PC-3 (cell line): ENCODE measurements around the gene ATP4A. TPM values are rescaled to one million over a fixed set of nuclear protein-coding genes. Genes with fewer than 3 reads are reported as not detected.

ENCODE experiments used
- ATAC-seq: fragments of 200-7000 bp; cut with Tn5 transposase; 2 replicates; pipeline ENCODE4 v1.9.1; 2020; ENCODE audit warnings: mild to moderate bottlenecking, moderate library complexity
- BruUV-seq: library from RNA; stranded (reverse); fragments of 400-500 nt; replicated peaks from 2 replicates; lab custom pipeline; 2021; lab: Mats Ljungman, UMichigan
- CTCF ChIA-PET: fragments of 300-600 bp; sonication (Branson Sonifier 250); formaldehyde crosslinking; loops from one replicate; lab custom pipeline; 2022; ENCODE audit warnings: antibody characterized with exemption; lab: Charles Lee
- POLR2A ChIA-PET: fragments of 300-600 bp; sonication (Branson Sonifier 250); formaldehyde crosslinking; loops from one replicate; lab custom pipeline; 2022; ENCODE audit warnings: antibody characterized with exemption; ENCODE audit not compliant: unreplicated experiment; lab: Charles Lee
- DNase-seq: peaks from one replicate; pipeline ENCODE4 v3.0.0-alpha.2; 2015
- H2AFZ ChIP-seq: fragments of 300-600 bp; sonication (generic); 2 replicates; pipeline ENCODE4 v1.6.0; 2016; ENCODE audit warnings: antibody characterized with exemption, low read length
- H3F3A ChIP-seq: fragments of 300-600 bp; sonication (generic); one replicate; pipeline ENCODE4 v1.6.0; 2017; ENCODE audit warnings: antibody characterized with exemption, low read length, control low read depth, mild to moderate bottlenecking; ENCODE audit not compliant: unreplicated experiment
- H3K27ac ChIP-seq: fragments of 300-600 bp; sonication (generic); 2 replicates; pipeline ENCODE4 v1.5.1; 2016; ENCODE audit warnings: mild to moderate bottlenecking, low read length
- H3K27me3 ChIP-seq: fragments of 300-600 bp; sonication (generic); 2 replicates; pipeline ENCODE4 v1.6.1; 2016; ENCODE audit warnings: low read length, mixed read lengths
- H3K36me3 ChIP-seq: fragments of 300-600 bp; sonication (generic); 2 replicates; pipeline ENCODE4 v1.6.1; 2016; ENCODE audit warnings: low read depth, mixed run types, low read length, mixed read lengths
- H3K4me1 ChIP-seq: fragments of 300-600 bp; sonication (generic); 2 replicates; pipeline ENCODE4 v1.5.1; 2016; ENCODE audit warnings: low read length; ENCODE audit not compliant: insufficient read depth
- H3K4me2 ChIP-seq: fragments of 300-600 bp; sonication (generic); 2 replicates; pipeline ENCODE4 v1.6.0; 2016; ENCODE audit warnings: low read length
- H3K4me3 ChIP-seq: fragments of 300-600 bp; sonication (generic); 2 replicates; pipeline ENCODE4 v1.5.1; 2016; ENCODE audit warnings: mild to moderate bottlenecking, low read length, mixed read lengths
- H3K79me2 ChIP-seq: fragments of 300-600 bp; sonication (generic); 2 replicates; pipeline ENCODE4 v1.6.1; 2017; ENCODE audit warnings: low read length, mixed read lengths
- H3K9ac ChIP-seq: fragments of 300-600 bp; sonication (generic); 2 replicates; pipeline ENCODE4 v1.6.0; 2016; ENCODE audit warnings: mild to moderate bottlenecking, low read length
- H3K9me2 ChIP-seq: fragments of 300-600 bp; sonication (generic); replicated peaks from 2 replicates; pipeline ENCODE4 v1.6.1; 2016; ENCODE audit warnings: mixed run types, low read length, mixed read lengths
- H3K9me3 ChIP-seq: fragments of 300-600 bp; sonication (generic); 2 replicates; pipeline ENCODE4 v1.6.1; 2016; ENCODE audit warnings: low read length, mixed read lengths
- H4K20me1 ChIP-seq: fragments of 300-600 bp; sonication (generic); 2 replicates; pipeline ENCODE4 v1.6.1; 2016; ENCODE audit warnings: low read length, mixed read lengths
- EZH2 ChIP-seq: fragments of 300-600 bp; sonication (generic); IDR thresholded peaks from one replicate; pipeline ENCODE4 v1.6.1; 2017; ENCODE audit warnings: antibody characterized with exemption, mild to moderate bottlenecking, low read length; ENCODE audit not compliant: unreplicated experiment
- EZH2phosphoT487 ChIP-seq: fragments of 300-600 bp; sonication (generic); IDR thresholded peaks from 2 replicates; pipeline ENCODE4 v1.6.1; 2018; ENCODE audit warnings: mild to moderate bottlenecking, antibody characterized with exemption, low read length, borderline replicate concordance
- intact Hi-C: fragments of 100-400 bp; cut with micrococcal nuclease; formaldehyde crosslinking; loops from 2 replicates; pipeline ENCODE4 v1.9.0; 2023
- total RNA-seq: library from RNA; depleted of rRNA; stranded (reverse); fragments of >200 nt; gene quantifications from 2 replicates; pipeline ENCODE4 v1.2.3, GENCODE V29; 2014
- TF ChIP-seq, protein P1 (sequence below): fragments of 300-600 bp; sonication (generic); conservative IDR thresholded peaks from 2 replicates; pipeline ENCODE4 v1.5.1; 2017; ENCODE audit warnings: antibody characterized with exemption, low read depth, mild to moderate bottlenecking, low read length

ATP4A gene
- total RNA-seq, 1 experiment from 2014 or later, result not detected

DNA sequence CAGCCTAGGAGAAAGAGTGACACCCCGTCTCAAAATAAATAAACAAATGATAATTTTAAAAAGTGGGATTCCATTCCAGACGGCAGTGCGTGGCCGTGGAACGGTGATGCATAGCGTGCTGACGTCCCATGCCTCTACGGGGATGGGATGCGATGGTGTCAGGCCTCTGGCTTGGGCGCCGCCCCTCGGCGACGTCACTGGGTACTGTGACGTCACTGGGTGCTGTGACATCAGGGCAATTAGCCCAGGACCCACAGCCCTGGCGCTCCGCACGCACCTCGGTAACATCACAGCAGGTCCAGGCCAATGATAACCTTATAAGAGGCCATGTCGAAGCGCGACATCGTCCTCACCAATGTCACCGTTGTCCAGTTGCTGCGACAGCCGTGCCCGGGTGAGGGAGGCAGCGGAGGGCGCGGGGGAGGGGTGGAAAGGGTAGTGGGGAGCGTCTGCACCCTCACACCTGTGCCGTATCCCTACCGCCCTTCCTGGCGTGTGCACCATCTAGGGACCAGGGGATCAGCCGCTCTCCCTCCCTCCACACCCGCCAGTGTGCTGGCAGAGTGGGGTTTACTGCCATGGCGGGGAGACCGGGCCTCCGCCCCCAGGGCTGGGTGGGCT is 30.1 kb downstream of the ATP4A start, which contains the start of gene GAPDHS:
Gene GAPDHS (plus strand): TSS at position 256 of the 621 bp plus-strand sequence. CDS start 72 bp downstream, at position 328.
- intact Hi-C loops, result no loop called here
- Histone ChIP-seq H3K79me2 (no peaks in the 10 kb centered on the region), H3K4me2 (no peak within 1 kb of the TSS), H2AFZ (no peak within 1 kb of the TSS), H3K9me3 (no peaks in the 10 kb centered on the region), H3F3A (no peaks in the 10 kb centered on the region), H3K9me2 (no peaks in the 10 kb centered on the region), H3K27me3 (no peaks in the 10 kb centered on the region), H3K4me1 (peaks cover 3% of the 10 kb centered on the region; the same call in 1 of the 2 replicates), H3K9ac (no peak within 1 kb of the TSS), H3K27ac (no peak within 1 kb of the TSS), H4K20me1 (no peaks in the 10 kb centered on the region), H3K4me3 (no peak within 1 kb of the TSS), H3K36me3 (no peaks in the 10 kb centered on the region)
- no peak for TF ChIP-seq EZH2
- TF ChIP-seq EZH2phosphoT487, result no peak
- TF ChIP-seq, protein P1, sequence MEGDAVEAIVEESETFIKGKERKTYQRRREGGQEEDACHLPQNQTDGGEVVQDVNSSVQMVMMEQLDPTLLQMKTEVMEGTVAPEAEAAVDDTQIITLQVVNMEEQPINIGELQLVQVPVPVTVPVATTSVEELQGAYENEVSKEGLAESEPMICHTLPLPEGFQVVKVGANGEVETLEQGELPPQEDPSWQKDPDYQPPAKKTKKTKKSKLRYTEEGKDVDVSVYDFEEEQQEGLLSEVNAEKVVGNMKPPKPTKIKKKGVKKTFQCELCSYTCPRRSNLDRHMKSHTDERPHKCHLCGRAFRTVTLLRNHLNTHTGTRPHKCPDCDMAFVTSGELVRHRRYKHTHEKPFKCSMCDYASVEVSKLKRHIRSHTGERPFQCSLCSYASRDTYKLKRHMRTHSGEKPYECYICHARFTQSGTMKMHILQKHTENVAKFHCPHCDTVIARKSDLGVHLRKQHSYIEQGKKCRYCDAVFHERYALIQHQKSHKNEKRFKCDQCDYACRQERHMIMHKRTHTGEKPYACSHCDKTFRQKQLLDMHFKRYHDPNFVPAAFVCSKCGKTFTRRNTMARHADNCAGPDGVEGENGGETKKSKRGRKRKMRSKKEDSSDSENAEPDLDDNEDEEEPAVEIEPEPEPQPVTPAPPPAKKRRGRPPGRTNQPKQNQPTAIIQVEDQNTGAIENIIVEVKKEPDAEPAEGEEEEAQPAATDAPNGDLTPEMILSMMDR, result no peak
- POLR2A ChIA-PET, result no interaction called here
- ATAC-seq (no peak), DNase-seq (no peak)
- CTCF ChIA-PET, result no interaction called here
- BruUV-seq, result no TSS peak

DNA sequence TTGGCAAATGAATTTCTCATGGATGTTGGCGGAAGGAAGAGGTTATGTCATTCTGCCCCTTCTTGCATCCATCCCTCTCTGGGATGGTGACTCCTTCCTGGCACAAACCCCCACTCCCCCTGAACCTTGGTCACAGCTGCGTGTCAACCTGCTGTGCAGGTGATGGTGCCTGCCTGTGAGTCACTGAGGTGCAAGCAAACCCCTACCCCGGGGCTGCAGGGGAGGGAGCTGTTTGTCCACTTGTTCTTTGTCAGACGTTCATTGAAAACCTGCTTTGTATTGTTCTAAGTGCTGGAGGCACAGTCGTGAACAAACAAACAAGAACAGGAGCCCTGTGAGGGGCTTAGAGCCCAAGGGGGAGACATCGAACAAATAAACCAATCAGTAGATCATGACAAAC is 32.2 kb downstream of the ATP4A start:
- no peak for TF ChIP-seq EZH2
- TF ChIP-seq EZH2phosphoT487, result no peak
- TF ChIP-seq, protein P1, result no peak
- Histone ChIP-seq H3K9ac (no peak overlapping the region), H3K27me3 (no peaks in the 10 kb centered on the region), H3K79me2 (no peaks in the 10 kb centered on the region), H3K9me2 (no peaks in the 10 kb centered on the region), H3F3A (no peaks in the 10 kb centered on the region), H3K36me3 (no peaks in the 10 kb centered on the region), H3K9me3 (no peaks in the 10 kb centered on the region), H3K4me3 (no peak overlapping the region), H3K27ac (no peak overlapping the region), H2AFZ (no peak overlapping the region), H3K4me1 (peaks cover 3% of the 10 kb centered on the region; the same call in 1 of the 2 replicates), H4K20me1 (no peaks in the 10 kb centered on the region), H3K4me2 (no peak overlapping the region)
- intact Hi-C loops, result no loop called here
- BruUV-seq, result no TSS peak
- CTCF ChIA-PET, result no interaction called here
- POLR2A ChIA-PET, result no interaction called here
- DNase-seq (peak; percentile 62), ATAC-seq (peak; percentile 29; the same call in 1 of the 2 replicates)
